Astrocyte (in vitro differentiated cells and primary cell): ENCODE measurements around the gene CBY1. TPM values are rescaled to one million over a fixed set of nuclear protein-coding genes. Genes with fewer than 3 reads are reported as not detected.

Experiments used
- DNase-seq: peaks from one replicate; pipeline ENCODE4 v3.0.0-alpha.2; 2010; ENCODE audit warnings: low read depth
- FAIRE-seq: peaks from 2 replicates; lab custom pipeline; 2011; peaks lifted over from hg19 to GRCh38; lab: Jason Lieb, UNC
- H2AFZ ChIP-seq: 2 replicates; pipeline ENCODE4 v1.6.0; 2012; ENCODE audit warnings: low read depth, low read length, inconsistent platforms
- H3K27ac ChIP-seq: 2 replicates; pipeline ENCODE4 v1.5.1; 2011; ENCODE audit warnings: low read depth, low read length, inconsistent platforms
- H3K27me3 ChIP-seq: 2 replicates; pipeline ENCODE4 v1.6.0; 2011; ENCODE audit warnings: low read length, inconsistent platforms; ENCODE audit not compliant: insufficient read depth
- H3K36me3 ChIP-seq: 2 replicates; pipeline ENCODE4 v1.5.1; 2011; ENCODE audit warnings: low read length, inconsistent platforms; ENCODE audit not compliant: insufficient read depth
- H3K4me1 ChIP-seq: 2 replicates; pipeline ENCODE4 v1.5.1; 2011; ENCODE audit warnings: low read length, inconsistent platforms; ENCODE audit not compliant: insufficient read depth
- H3K4me2 ChIP-seq: 2 replicates; pipeline ENCODE4 v1.6.0; 2012; ENCODE audit warnings: low read length, inconsistent platforms
- H3K4me3 ChIP-seq: 2 replicates; pipeline ENCODE4 v1.5.1; 2011; ENCODE audit warnings: low read depth, mild to moderate bottlenecking, low read length, inconsistent platforms; ENCODE audit not compliant: insufficient read depth
- H3K79me2 ChIP-seq: 2 replicates; pipeline ENCODE4 v1.6.0; 2012; ENCODE audit warnings: mild to moderate bottlenecking, low read length, inconsistent platforms; ENCODE audit not compliant: insufficient read depth
- H3K9ac ChIP-seq: 2 replicates; pipeline ENCODE4 v1.6.0; 2012; ENCODE audit warnings: mild to moderate bottlenecking, low read length, inconsistent platforms
- H3K9me3 ChIP-seq: 2 replicates; pipeline ENCODE4 v1.5.1; 2012; ENCODE audit warnings: low read depth, mild to moderate bottlenecking, low read length, inconsistent platforms; ENCODE audit not compliant: insufficient read depth
- H4K20me1 ChIP-seq: 2 replicates; pipeline ENCODE4 v1.6.0; 2012; ENCODE audit warnings: low read length, inconsistent platforms; ENCODE audit not compliant: insufficient read depth
- H3K27ac Mint-ChIP-seq: one replicate; pipeline ENCODE4 v1.8.0; 2021; ENCODE audit warnings: mild to moderate bottlenecking, mixed read lengths; ENCODE audit not compliant: unreplicated experiment
- H3K27me3 Mint-ChIP-seq: one replicate; pipeline ENCODE4 v1.8.0; 2021; ENCODE audit warnings: low read depth, mixed read lengths; ENCODE audit not compliant: unreplicated experiment
- H3K36me3 Mint-ChIP-seq: one replicate; pipeline ENCODE4 v1.8.0; 2021; ENCODE audit warnings: low read depth, mixed read lengths; ENCODE audit not compliant: unreplicated experiment
- H3K4me1 Mint-ChIP-seq: one replicate; pipeline ENCODE4 v1.8.0; 2021; ENCODE audit warnings: low read depth, mixed read lengths; ENCODE audit not compliant: unreplicated experiment
- H3K4me3 Mint-ChIP-seq: one replicate; pipeline ENCODE4 v1.8.0; 2021; ENCODE audit warnings: mild to moderate bottlenecking, moderate library complexity, mixed read lengths; ENCODE audit not compliant: unreplicated experiment
- H3K9me3 Mint-ChIP-seq: one replicate; pipeline ENCODE4 v1.8.0; 2021; ENCODE audit warnings: mild to moderate bottlenecking, mixed read lengths; ENCODE audit not compliant: unreplicated experiment
- CTCF ChIP-seq: IDR thresholded peaks from 2 replicates; pipeline ENCODE4 v1.5.1; 2011; ENCODE audit warnings: low read depth, mild to moderate bottlenecking, inconsistent platforms, low read length, moderate library complexity; ENCODE audit not compliant: insufficient read depth
- EZH2 ChIP-seq: IDR thresholded peaks from 2 replicates; pipeline ENCODE4 v1.6.1; 2012; ENCODE audit warnings: mild to moderate bottlenecking, low read length, inconsistent platforms; ENCODE audit not compliant: insufficient read depth
- total RNA-seq: library from RNA; stranded (reverse); gene quantifications from 2 replicates; pipeline ENCODE4 v1.2.1, GENCODE V29; 2021

Gene CBY1
- total RNA-seq, 1 donor from 2014 or later: 23.2 TPM

- no peaks in the 10 kb centered on the region for H3K4me1 ChIP-seq
- no peaks in the 10 kb centered on the region for H3K27me3 ChIP-seq
- Mint-ChIP-seq H3K27me3 (peaks cover 4% of the 10 kb centered on the region), H3K36me3 (peaks cover 21% of the 10 kb centered on the region), H3K4me1 (peaks cover 9% of the 10 kb centered on the region), H3K9me3 (peaks cover 3% of the 10 kb centered on the region), H3K4me3 (no peak overlapping the region), H3K27ac (no peak overlapping the region)
- H3K9me3 ChIP-seq: no peaks in the 10 kb centered on the region
- FAIRE-seq: no peak
- no peaks in the 10 kb centered on the region for H3K79me2 ChIP-seq
- H3K4me3 ChIP-seq: no peak overlapping the region
- H3K27ac ChIP-seq: no peak overlapping the region
- no peaks in the 10 kb centered on the region for H3K36me3 ChIP-seq
- H2AFZ ChIP-seq: no peak overlapping the region
- no peaks in the 10 kb centered on the region for H4K20me1 ChIP-seq
- no peak for DNase-seq
- no peak overlapping the region for H3K4me2 ChIP-seq
- TF ChIP-seq CTCF: no peak
- TF ChIP-seq EZH2: no peak
- no peak overlapping the region for H3K9ac ChIP-seq
These were observed 44.0 kb upstream of the CBY1 start for GRCh38 chr22:38612217-38613006.

- FAIRE-seq: no peak
- no peak overlapping the region for H3K27ac Mint-ChIP-seq
These were observed 42.9 kb upstream of the CBY1 start for GRCh38 chr22:38613588-38613987.

More at GRCh38 chr22:38613588-38613987, 42.9 kb upstream of the CBY1 start:
- H3K4me1 Mint-ChIP-seq: peaks cover 9% of the 10 kb centered on the region
- TF ChIP-seq CTCF (no peak), EZH2 (no peak)
- Histone ChIP-seq H3K4me2 (no peak overlapping the region), H3K4me3 (no peak overlapping the region), H3K27ac (no peak overlapping the region), H4K20me1 (no peaks in the 10 kb centered on the region), H3K36me3 (no peaks in the 10 kb centered on the region), H3K9ac (no peak overlapping the region), H3K9me3 (no peaks in the 10 kb centered on the region), H3K27me3 (no peaks in the 10 kb centered on the region), H3K79me2 (no peaks in the 10 kb centered on the region), H2AFZ (no peak overlapping the region), H3K4me1 (no peaks in the 10 kb centered on the region)
- peaks cover 8% of the 10 kb centered on the region for H3K9me3 Mint-ChIP-seq
- no peak for DNase-seq
- peaks cover 32% of the 10 kb centered on the region for H3K36me3 Mint-ChIP-seq
- H3K4me3 Mint-ChIP-seq: no peak overlapping the region
- peaks cover 4% of the 10 kb centered on the region for H3K27me3 Mint-ChIP-seq
